Kidney epithelial cell (primary cell): Measurements from ENCODE around the gene SMCO2. TPM values are rescaled to one million over a fixed set of nuclear protein-coding genes. Genes with fewer than 3 reads are reported as not detected.
"Not testable (repeated sequence)": the region's sequence is repeated elsewhere in the genome, so short reads cannot be mapped to it uniquely, and the experiment has no call there.

Experiments
- DNase-seq: peaks from one replicate; pipeline ENCODE4 v3.0.0-alpha.2; 2010; ENCODE audit warnings: low read depth
- H3K27me3 ChIP-seq: 2 replicates; pipeline ENCODE4 v1.6.0; 2011; ENCODE audit warnings: low read length; ENCODE audit not compliant: control insufficient read depth, insufficient read depth
- H3K36me3 ChIP-seq: 2 replicates; pipeline ENCODE4 v1.5.1; 2011; ENCODE audit warnings: low read length; ENCODE audit not compliant: control insufficient read depth, insufficient read depth
- H3K4me3 ChIP-seq: 2 replicates; pipeline ENCODE4 v1.5.1; 2011; ENCODE audit warnings: low read depth, mild to moderate bottlenecking, control low read depth, low read length
- CTCF ChIP-seq: IDR thresholded peaks from 2 replicates; pipeline ENCODE4 v1.5.1; 2011; ENCODE audit warnings: mild to moderate bottlenecking, moderate library complexity, low read length, control low read depth, inconsistent platforms; ENCODE audit not compliant: insufficient read depth, poor library complexity, severe bottlenecking
- total RNA-seq: library from RNA; depleted of rRNA; stranded (reverse); fragments of >200 nt; gene quantifications from 2 replicates; pipeline ENCODE4 v1.2.3, GENCODE V29; 2015

The SMCO2 gene
- total RNA-seq, 1 donor from 2014 or later, result 0.58 TPM

GRCh38 chr12:27537855-27538675 lies 91.5 kb downstream of the SMCO2 start:
- H3K36me3 ChIP-seq, result no peaks in the 10 kb centered on the region
- TF ChIP-seq CTCF, result no peak
- no peak overlapping the region for H3K4me3 ChIP-seq
- no peaks in the 10 kb centered on the region for H3K27me3 ChIP-seq
- DNase-seq, result no peak

GRCh38 chr12:27539191-27539631 lies 92.7 kb downstream of the SMCO2 start:
- Histone ChIP-seq H3K4me3 (no peak overlapping the region), H3K27me3 (no peaks in the 10 kb centered on the region), H3K36me3 (no peaks in the 10 kb centered on the region)
- no peak for DNase-seq
- no peak for TF ChIP-seq CTCF

- no peak for TF ChIP-seq CTCF
- Histone ChIP-seq H3K36me3 (no peaks in the 10 kb centered on the region), H3K27me3 (no peaks in the 10 kb centered on the region), H3K4me3 (no peak overlapping the region)
- no peak for DNase-seq
These were observed 94.6 kb downstream of the SMCO2 start for GRCh38 chr12:27541031-27541719.

GRCh38 chr12:27542628-27543027 lies 96.1 kb downstream of the SMCO2 start:
- no peak overlapping the region for H3K4me3 ChIP-seq

GRCh38 chr12:27544858-27545257 lies 98.3 kb downstream of the SMCO2 start:
- not testable (repeated sequence) for DNase-seq, H3K36me3 ChIP-seq, H3K27me3 ChIP-seq, H3K4me3 ChIP-seq

More at GRCh38 chr12:27542628-27543027, 96.1 kb downstream of the SMCO2 start:
- Histone ChIP-seq H3K36me3 (no peaks in the 10 kb centered on the region), H3K27me3 (no peaks in the 10 kb centered on the region)
- no peak for DNase-seq
- no peak for TF ChIP-seq CTCF

- TF ChIP-seq CTCF, result no peak
- DNase-seq, result no peak
- Histone ChIP-seq H3K36me3 (no peaks in the 10 kb centered on the region), H3K4me3 (no peak overlapping the region), H3K27me3 (no peaks in the 10 kb centered on the region)
These were observed 99.1 kb downstream of the SMCO2 start for GRCh38 chr12:27545665-27546064.
